GM11168 (cell line): Measurements from ENCODE around the gene G3BP1.
"Not testable (repeated sequence)": the region's sequence is repeated elsewhere in the genome, so short reads cannot be mapped to it uniquely, and the experiment has no call there.

ENCODE experiments used
- in situ Hi-C: fragments of 300-500 bp; cut with MboI; formaldehyde crosslinking; loops from one replicate; pipeline ENCODE4 v1.12.0; 2022; ENCODE audit warnings: low sequenced_read_pairs; ENCODE audit not compliant: unreplicated experiment

The G3BP1 gene

GRCh38 chr5:151751091-151751490 lies 20.7 kb upstream of the G3BP1 start:
- in situ Hi-C loops, result no loop called here

GRCh38 chr5:151751593-151751992 lies 20.2 kb upstream of the G3BP1 start:
- in situ Hi-C loops, result no loop called here

- in situ Hi-C loops, result no loop called here
Measured at GRCh38 chr5:151755383-151755782, 16.4 kb upstream of the G3BP1 start.

GRCh38 chr5:151757233-151758140 lies 14.3 kb upstream of the G3BP1 start:
- in situ Hi-C loops, result no loop called here

- in situ Hi-C loops, result no loop called here
Measured at GRCh38 chr5:151758141-151758429, 13.7 kb upstream of the G3BP1 start.

- in situ Hi-C loops, result no loop called here
Measured at GRCh38 chr5:151758430-151759241, 13.1 kb upstream of the G3BP1 start, which contains the start of gene ATOX1. Gene ATOX1, minus strand, starts transcription at chr5:151758631. Its CDS starts 80 bp downstream, at chr5:151758551.

- in situ Hi-C loops, result no loop called here
Measured at GRCh38 chr5:151764801-151765200, 7.0 kb upstream of the G3BP1 start.

GRCh38 chr5:151766975-151767374 lies 4.8 kb upstream of the G3BP1 start:
- in situ Hi-C loops, result no loop called here

GRCh38 chr5:151770383-151771258 lies 1.1 kb upstream of the G3BP1 start:
- in situ Hi-C loops, result no loop called here

- in situ Hi-C loops, result no loop called here
Measured at GRCh38 chr5:151772029-151772845, 483 bp downstream of the G3BP1 start.

- in situ Hi-C loops, result no loop called here
Measured at GRCh38 chr5:151772846-151773561, 1.2 kb downstream of the G3BP1 start.

- in situ Hi-C loops, result no loop called here
Measured at GRCh38 chr5:151773951-151774350, 2.2 kb downstream of the G3BP1 start.

- in situ Hi-C loops, result no loop called here
Measured at GRCh38 chr5:151775025-151775606, 3.4 kb downstream of the G3BP1 start.

- in situ Hi-C loops, result no loop called here
Measured at GRCh38 chr5:151779531-151780125, 7.9 kb downstream of the G3BP1 start.

- in situ Hi-C loops, result no loop called here
Measured at GRCh38 chr5:151780348-151780747, 8.6 kb downstream of the G3BP1 start.

GRCh38 chr5:151781201-151781600 lies 9.4 kb downstream of the G3BP1 start:
- in situ Hi-C loops, result no loop called here

- in situ Hi-C loops, result not testable (repeated sequence)
Measured at GRCh38 chr5:151783664-151784063, 11.9 kb downstream of the G3BP1 start.

- in situ Hi-C loops, result no loop called here
Measured at GRCh38 chr5:151784141-151784540, 12.4 kb downstream of the G3BP1 start.
